Uterus (tissue), 2 donors: ENCODE measurements around the gene LINC01488.

Experiments used
- CTCF ChIP-seq, 4 experiments: fragments of 200-600 bp in 2 of 4; fragments of 450-650 bp in 2 of 4; sonication (generic) in 2 of 4; IDR thresholded peaks; one replicate each; pipeline ENCODE4 v1.5.1; 2016 to 2019; ENCODE audit warnings: antibody characterized with exemption in 4 of 4, mild to moderate bottlenecking in 2 of 4, moderate library complexity in 1 of 4
- POLR2A ChIP-seq, 2 donors: fragments of 450-650 bp; IDR thresholded peaks; one replicate each; pipeline ENCODE4 v1.6.1; 2016; ENCODE audit warnings: antibody characterized with exemption in 2 of 2, mild to moderate bottlenecking in 1 of 2, moderate library complexity in 1 of 2

- TF ChIP-seq POLR2A (IDR thresholded peaks at IDR 0.05) (no peak), CTCF (IDR thresholded peaks at IDR 0.05) (no peak)
These were observed 20.7 kb downstream of the LINC01488 start for GRCh38 chr11:69501891-69502860.
